Measurements from ENCODE around the gene DNAH8.

DNA sequence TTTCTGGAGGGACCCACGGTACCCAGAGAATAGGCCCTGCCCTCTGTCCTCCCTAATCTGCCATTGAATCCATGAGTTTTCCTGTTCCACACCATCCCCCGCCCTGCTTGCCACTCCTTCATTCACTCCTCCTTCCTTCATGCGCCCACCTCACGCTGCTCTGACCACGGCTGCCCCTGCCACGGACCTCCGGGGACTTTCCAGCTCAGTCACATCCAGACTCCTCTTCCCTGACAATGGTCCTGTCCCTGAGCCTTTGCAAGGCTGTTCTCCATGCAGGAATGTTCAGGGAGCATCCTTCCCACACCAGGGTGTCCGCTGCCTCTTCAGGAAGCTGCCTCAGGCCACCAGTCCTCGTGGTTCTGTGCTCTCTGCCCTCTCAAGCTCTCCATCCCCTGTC is 359.4 kb downstream of the DNAH8 start:
- TF ChIP-seq, protein P1, sequence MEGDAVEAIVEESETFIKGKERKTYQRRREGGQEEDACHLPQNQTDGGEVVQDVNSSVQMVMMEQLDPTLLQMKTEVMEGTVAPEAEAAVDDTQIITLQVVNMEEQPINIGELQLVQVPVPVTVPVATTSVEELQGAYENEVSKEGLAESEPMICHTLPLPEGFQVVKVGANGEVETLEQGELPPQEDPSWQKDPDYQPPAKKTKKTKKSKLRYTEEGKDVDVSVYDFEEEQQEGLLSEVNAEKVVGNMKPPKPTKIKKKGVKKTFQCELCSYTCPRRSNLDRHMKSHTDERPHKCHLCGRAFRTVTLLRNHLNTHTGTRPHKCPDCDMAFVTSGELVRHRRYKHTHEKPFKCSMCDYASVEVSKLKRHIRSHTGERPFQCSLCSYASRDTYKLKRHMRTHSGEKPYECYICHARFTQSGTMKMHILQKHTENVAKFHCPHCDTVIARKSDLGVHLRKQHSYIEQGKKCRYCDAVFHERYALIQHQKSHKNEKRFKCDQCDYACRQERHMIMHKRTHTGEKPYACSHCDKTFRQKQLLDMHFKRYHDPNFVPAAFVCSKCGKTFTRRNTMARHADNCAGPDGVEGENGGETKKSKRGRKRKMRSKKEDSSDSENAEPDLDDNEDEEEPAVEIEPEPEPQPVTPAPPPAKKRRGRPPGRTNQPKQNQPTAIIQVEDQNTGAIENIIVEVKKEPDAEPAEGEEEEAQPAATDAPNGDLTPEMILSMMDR (IDR thresholded peaks at IDR 0.05 in 8 of 11, conservative IDR thresholded peaks at IDR 0.05 in 3 of 11): no peak
- TF ChIP-seq POLR2A (IDR thresholded peaks at IDR 0.05): no peak
- no peak for TF ChIP-seq POLR2AphosphoS5 (IDR thresholded peaks at IDR 0.05)

Data from spleen (tissue), 7 donors.